Measurements from ENCODE around the gene SMARCD1. TPM values are rescaled to one million over a fixed set of nuclear protein-coding genes. Genes with fewer than 3 reads are reported as not detected.

SMARCD1 gene
- total RNA-seq: 99.4 and 144 TPM in 2 replicates

GRCh38 chr12:50084775-50085614 is at the start of gene SMARCD1:
SMARCD1 (plus strand) TSS chr12:50085342; CDS start chr12:50085370, 28 bp downstream.

GRCh38 chr12:50057000-50057841 is 27.9 kb upstream of the SMARCD1 start, which contains the start of gene ASIC1:
ASIC1 (plus strand) TSS chr12:50057596; CDS start chr12:50058767, 1,171 bp downstream.

GRCh38 chr12:50103767-50104321 is 18.7 kb downstream of the SMARCD1 start, which contains the start of gene GPD1:
GPD1 (plus strand) TSS chr12:50104008; CDS start chr12:50104051, 43 bp downstream.

GRCh38 chr12:50111693-50112455 is 26.7 kb downstream of the SMARCD1 start, which contains the start of gene COX14:
COX14 (plus strand) TSS chr12:50112236; CDS start chr12:50120044, 7,808 bp downstream.

Other genes starting within 250 kb of the SMARCD1 start
- 0.98 and 1.9 TPM in 2 replicates for gene BCDIN3D, start 242.2 kb upstream of the SMARCD1 start, total RNA-seq
- 0.13 TPM in 1 of 2 replicates, not detected in the other for gene FAIM2, start 181.4 kb upstream of the SMARCD1 start, total RNA-seq
- gene AQP2, start 134.6 kb upstream of the SMARCD1 start, total RNA-seq: not detected in 2 replicates
- 0.13 TPM in 1 of 2 replicates, not detected in the other for gene AQP5, start 123.5 kb upstream of the SMARCD1 start, total RNA-seq
- gene AQP6, start 112.4 kb upstream of the SMARCD1 start, total RNA-seq: under 0.01 TPM in 1 of 2 replicates, not detected in the other
- gene RACGAP1, start 59.8 kb upstream of the SMARCD1 start, total RNA-seq: 10.0 and 93.7 TPM in 2 replicates
- 2.6 and 4.8 TPM in 2 replicates for gene ASIC1, start 27.7 kb upstream of the SMARCD1 start, total RNA-seq
- 0.25 and 0.33 TPM in 2 replicates for gene GPD1, start 18.7 kb downstream of the SMARCD1 start, total RNA-seq
- gene COX14, start 26.9 kb downstream of the SMARCD1 start, total RNA-seq: 47.1 and 73.1 TPM in 2 replicates
- gene CERS5, start 82.0 kb downstream of the SMARCD1 start, total RNA-seq: 30.5 and 38.8 TPM in 2 replicates
- gene LIMA1, start 198.2 kb downstream of the SMARCD1 start, total RNA-seq: 44.2 and 51.2 TPM in 2 replicates

Measured in mesangial cell (primary cell).